ENCODE measurements around the gene RPS19BP1.
A peak's percentile ranks its signal among the peaks of the same experiment; 100 is the strongest.
"Not testable (repeated sequence)": the region's sequence is repeated elsewhere in the genome, so short reads cannot be mapped to it uniquely, and the experiment has no call there.

The RPS19BP1 gene

DNA sequence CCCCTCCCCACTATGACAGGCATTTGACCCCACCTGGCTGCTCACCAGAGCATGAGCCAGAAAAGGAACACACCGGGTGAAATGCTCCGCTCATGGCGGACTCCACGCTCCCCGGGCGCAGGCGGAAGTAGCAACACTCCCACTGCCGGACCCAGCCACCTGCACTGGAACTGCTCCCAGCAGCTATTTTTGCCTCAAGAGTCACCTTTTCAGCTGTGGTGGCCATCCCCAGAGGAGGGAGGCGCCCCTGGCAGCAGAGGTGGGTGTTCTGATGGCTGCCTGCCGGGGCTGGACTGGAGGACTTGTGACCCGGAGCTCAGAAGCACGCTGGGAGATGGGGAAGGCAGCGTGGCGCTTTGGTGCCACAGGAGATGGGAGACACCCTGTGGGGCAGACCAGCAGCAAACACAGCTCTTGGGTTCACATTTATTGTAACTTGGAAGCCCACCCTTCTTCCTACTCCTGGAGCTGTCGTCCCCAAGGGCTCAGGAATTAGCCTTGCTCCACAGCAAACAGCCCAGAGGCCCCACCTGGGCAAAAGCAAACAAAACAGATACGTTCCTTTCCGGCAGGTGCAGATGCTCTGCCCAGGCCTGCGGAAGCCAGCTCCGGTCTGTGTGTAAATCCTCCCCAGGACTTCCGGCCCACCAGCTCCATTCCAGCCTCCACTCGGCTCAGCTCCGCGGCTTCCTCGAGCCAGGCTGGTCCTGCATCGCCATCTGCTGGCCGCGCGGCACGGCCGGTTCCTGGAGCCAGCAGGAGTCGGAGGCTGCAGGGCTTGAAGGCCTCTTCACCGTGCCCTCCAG, 3.7 kb downstream of the RPS19BP1 start:
- DNase-seq (ENCODE audit: low spot score) = peak; percentile 94

DNA sequence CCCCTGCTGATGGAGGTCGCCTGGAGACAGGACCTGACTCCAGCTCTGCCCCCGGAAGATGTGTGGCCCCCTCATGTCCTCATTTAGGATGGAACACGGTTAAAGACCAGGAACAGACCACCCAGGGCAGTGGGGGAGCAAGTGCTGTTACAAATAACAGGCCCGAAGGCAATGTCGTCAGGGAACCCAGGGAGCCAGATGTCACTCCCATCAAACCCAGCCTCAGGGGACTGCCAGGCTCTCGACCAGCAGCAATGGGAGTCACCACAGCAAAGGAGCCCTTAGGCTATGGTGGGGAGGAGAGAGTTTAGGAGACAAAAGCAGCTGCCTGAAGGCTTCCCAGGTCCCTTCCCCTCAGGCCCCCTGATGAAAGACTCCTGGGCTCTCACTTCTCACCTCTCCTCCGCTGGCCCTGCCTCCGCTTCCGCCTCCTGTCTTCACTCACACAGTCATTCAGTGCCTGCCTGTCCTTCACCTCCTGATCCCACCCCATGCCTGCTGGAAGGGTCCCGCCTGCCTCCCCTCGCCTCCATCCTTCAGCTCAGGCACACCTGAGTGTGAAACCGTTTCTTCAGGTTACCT, 4.4 kb downstream of the RPS19BP1 start:
- DNase-seq (ENCODE audit: low spot score) = peak; percentile 65

DNA sequence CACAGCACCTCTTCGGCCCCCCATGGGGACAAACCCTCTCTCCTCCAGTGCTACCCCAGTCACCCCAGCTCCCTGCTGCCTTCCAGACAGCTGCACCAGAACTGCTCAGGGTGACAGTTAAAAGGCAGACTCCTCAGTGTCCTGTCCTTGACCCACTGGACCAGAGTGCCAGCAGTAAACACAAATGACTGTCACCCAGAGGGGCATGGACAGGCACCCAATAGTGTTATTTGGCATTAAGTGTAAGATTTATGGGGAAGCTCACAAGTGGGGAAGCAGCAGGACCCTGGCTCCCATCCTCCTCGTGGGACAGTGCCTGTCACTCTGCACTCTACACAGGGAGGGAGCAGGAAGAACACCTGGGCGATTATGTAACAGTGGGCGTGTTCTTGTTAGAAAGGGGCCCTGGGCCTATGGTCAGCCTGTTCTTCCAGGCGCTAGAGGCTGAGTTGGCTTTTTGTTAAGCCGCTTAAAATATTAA, 5.0 kb downstream of the RPS19BP1 start:
- no peak for DNase-seq (ENCODE audit: low spot score)

- no peak for DNase-seq (ENCODE audit: low spot score)
These were observed 5.8 kb downstream of the RPS19BP1 start for GRCh38 chr22:39526736-39527171.

DNA sequence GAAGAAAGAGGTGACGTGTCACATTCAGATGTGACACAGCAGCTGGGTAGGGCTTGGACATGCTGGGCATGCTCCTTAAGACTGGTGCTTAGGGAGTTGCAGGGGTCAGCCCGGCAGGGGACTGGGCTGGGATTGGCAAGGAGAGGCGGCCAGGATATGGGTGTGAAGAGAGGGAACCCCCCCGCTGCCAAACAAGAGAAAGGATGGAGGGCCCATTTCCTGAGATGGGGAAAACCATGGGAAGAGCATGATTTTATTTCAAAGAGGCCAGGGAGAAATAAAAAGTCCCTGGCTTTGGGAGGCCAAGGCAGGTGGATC, 6.9 kb downstream of the RPS19BP1 start:
- DNase-seq (ENCODE audit: low spot score) = no peak

- no peak for DNase-seq (ENCODE audit: low spot score)
These were observed 7.5 kb downstream of the RPS19BP1 start for GRCh38 chr22:39524753-39525657.

GRCh38 chr22:39524089-39524752, 8.3 kb downstream of the RPS19BP1 start:
- DNase-seq (ENCODE audit: low spot score) = no peak

- no peak for DNase-seq (ENCODE audit: low spot score)
These were observed 9.8 kb downstream of the RPS19BP1 start for GRCh38 chr22:39522567-39523300.

DNA sequence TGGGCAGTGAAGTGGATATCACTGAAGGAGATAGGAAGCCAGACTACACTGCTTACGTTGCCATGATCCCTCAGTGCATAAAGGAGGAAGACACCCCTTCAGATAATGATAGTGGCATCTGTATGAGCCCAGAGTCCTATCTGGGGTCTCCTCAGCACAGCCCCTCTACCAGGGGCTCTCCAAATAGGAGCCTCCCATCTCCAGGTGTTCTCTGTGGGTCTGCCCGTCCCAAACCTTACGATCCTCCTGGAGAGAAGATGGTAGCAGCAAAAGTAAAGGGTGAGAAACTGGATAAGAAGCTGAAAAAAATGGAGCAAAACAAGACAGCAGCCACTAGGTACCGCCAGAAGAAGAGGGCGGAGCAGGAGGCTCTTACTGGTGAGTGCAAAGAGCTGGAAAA, 10.5 kb downstream of the RPS19BP1 start:
- DNase-seq (ENCODE audit: low spot score) = not testable (repeated sequence)

GRCh38 chr22:39521106-39521885, 11.3 kb downstream of the RPS19BP1 start:
- DNase-seq (ENCODE audit: low spot score) = not testable (repeated sequence)

DNA sequence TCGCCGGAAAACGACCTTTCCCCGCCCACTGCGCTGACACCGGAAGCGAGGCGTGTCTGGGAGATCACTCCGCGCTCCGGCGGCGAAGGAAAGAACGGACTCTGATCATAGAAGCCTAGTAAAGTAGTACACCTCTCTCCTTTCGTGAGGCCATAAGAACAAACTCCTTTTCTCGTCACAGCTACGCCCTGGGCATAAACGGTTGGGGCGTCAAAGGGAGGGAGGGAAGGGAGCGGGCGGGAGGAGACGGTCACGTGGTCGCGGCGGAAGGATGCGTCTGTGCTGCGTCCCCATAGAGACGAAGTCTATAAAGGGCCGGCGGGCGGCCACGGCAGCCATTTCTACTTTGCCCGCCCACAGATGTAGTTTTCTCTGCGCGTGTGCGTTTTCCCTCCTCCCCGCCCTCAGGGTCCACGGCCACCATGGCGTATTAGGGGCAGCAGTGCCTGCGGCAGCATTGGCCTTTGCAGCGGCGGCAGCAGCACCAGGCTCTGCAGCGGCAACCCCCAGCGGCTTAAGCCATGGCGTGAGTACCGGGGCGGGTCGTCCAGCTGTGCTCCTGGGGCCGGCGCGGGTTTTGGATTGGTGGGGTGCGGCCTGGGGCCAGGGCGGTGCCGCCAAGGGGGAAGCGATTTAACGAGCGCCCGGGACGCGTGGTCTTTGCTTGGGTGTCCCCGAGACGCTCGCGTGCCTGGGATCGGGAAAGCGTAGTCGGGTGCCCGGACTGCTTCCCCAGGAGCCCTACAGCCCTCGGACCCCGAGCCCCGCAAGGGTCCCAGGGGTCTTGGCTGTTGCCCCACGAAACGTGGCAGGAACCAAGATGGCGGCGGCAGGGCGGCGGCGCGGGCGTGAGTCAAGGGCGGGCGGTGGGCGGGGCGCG, 12.1 kb downstream of the RPS19BP1 start, which contains the start of gene ATF4:
Gene ATF4 (plus strand): TSS at position 337 of the 880 bp plus-strand sequence. CDS start 884 bp downstream, outside the sequence.
- peak; percentile 96 for DNase-seq (ENCODE audit: low spot score)

GRCh38 chr22:39519681-39520225, 12.8 kb downstream of the RPS19BP1 start:
- DNase-seq (ENCODE audit: low spot score) = peak; percentile 97

- no peak for DNase-seq (ENCODE audit: low spot score)
These were observed 13.4 kb downstream of the RPS19BP1 start for GRCh38 chr22:39518996-39519680.

DNA sequence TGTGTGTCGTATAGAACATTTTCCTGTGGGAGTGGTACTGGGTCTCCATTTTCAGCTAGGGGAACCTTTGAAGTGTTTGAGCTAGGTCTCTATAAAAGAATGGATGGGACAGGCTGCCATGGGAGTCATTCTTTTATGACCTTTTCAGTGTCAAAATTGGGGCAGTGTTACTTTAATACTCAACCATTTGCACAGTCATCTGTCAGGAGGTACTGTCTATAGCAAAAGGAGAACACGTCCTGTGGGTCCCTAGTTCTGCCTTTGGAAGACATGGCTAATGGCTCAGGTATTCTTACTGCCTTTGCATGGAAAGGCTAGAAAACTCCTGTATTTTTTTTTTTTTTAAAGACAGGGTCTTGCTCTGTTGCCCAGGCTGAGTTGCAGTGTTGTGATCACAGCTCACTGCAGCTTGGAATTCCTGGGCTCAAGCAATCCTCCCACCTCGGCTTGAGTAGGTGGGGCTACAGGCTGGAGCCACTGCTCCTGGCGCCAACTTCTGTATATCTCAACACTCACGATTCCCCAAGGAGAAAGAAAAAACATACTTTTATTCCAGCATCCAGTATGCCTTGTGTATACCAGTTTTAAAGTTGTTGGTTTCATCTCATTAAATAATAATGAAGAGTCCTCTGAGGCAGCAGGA, 14.3 kb downstream of the RPS19BP1 start:
- no peak for DNase-seq (ENCODE audit: low spot score)

- DNase-seq (ENCODE audit: low spot score) = no peak
These were observed 15.1 kb downstream of the RPS19BP1 start for GRCh38 chr22:39517470-39517869.

DNA sequence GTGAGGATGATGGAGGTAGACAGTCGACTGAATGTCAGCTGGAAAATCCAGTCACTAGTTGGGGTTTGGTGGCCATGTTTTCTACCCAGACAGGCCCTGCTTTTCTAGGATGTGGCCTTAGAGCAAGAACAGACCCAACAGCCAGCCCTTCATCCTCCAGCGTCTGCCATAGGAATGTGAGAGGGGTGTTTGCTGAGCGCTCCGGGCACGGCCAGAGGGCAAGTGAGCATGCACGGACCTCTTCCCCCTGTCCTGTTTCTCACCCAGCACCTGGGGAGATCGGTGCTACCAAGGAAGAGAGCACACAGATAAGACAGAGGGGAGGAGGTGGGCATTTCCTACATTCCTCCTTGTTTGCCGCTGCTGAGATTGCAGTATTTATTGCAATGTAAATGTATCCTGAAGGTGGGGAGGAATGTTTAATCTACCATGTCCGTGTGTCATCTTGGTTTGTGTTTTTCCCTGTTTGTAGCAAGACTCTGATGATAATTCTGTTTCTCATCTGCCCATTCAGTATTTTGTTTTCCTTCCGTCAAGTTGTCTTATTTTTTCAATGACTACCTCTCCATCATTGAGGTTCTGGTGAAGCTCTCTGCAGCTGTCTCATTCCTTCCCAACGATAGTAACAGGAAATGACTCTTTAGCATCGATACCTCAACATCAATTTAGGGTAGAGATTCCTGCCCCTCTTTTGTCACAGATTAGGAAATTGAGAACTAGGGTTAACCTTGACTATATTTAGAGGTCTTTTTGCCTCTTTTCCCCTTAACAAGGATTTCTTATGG, 17.1 kb downstream of the RPS19BP1 start:
- no peak for DNase-seq (ENCODE audit: low spot score)

GRCh38 chr22:39514373-39514973, 18.1 kb downstream of the RPS19BP1 start:
- no peak for DNase-seq (ENCODE audit: low spot score)

All from ecto neural progenitor cell (in vitro differentiated cells).